CD4-positive, alpha-beta T cell treated with Interleukin-15 for 1 hour (primary cell): ENCODE measurements around the gene SNCB.
"Not testable (repeated sequence)": the region's sequence is repeated elsewhere in the genome, so short reads cannot be mapped to it uniquely, and the experiment has no call there.

Experiments used
- DNase-seq: peaks from one replicate; pipeline ENCODE4 v3.0.0-alpha.2; 2020

SNCB gene

GRCh38 chr5:176596689-176597416 is 33.5 kb downstream of the SNCB start:
- DNase-seq, result peak; percentile 74

DNA sequence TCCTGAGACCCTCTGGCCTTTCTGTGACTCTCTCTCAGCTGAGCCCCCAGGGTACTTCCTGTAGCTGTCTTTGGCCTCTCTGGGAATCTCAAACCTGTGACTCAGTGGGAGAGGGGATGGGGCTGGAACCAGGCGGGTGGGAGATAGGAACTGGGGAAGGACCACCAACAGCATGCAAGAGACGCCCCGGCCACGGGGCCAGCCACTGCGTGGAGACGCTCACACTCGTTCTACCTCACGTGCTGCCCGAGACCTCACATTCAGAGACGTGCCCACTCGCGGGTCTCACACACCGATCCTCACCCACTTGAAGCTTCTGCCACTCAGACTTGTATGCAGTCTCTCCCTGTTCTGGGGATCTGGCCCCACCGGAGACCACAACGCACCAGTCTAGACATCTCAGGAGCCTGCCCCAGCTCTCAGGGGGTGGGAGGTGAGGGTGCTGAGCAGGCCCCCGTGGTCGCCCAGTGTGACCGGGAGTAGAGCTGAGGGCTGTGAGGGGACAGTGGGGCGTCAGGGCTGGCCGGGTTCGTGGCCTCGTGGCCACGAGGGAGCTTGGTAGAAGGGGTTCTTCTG is 34.2 kb downstream of the SNCB start:
- DNase-seq, result no peak

- no peak for DNase-seq
These were observed 34.9 kb downstream of the SNCB start for GRCh38 chr5:176595386-176595943.

GRCh38 chr5:176594554-176594953 is 35.8 kb downstream of the SNCB start:
- no peak for DNase-seq

GRCh38 chr5:176593273-176593869 is 37.0 kb downstream of the SNCB start:
- no peak for DNase-seq

GRCh38 chr5:176592573-176592972 is 37.8 kb downstream of the SNCB start:
- no peak for DNase-seq

GRCh38 chr5:176591667-176592066 is 38.7 kb downstream of the SNCB start:
- not testable (repeated sequence) for DNase-seq

GRCh38 chr5:176590035-176590717 is 40.2 kb downstream of the SNCB start:
- no peak for DNase-seq

DNA sequence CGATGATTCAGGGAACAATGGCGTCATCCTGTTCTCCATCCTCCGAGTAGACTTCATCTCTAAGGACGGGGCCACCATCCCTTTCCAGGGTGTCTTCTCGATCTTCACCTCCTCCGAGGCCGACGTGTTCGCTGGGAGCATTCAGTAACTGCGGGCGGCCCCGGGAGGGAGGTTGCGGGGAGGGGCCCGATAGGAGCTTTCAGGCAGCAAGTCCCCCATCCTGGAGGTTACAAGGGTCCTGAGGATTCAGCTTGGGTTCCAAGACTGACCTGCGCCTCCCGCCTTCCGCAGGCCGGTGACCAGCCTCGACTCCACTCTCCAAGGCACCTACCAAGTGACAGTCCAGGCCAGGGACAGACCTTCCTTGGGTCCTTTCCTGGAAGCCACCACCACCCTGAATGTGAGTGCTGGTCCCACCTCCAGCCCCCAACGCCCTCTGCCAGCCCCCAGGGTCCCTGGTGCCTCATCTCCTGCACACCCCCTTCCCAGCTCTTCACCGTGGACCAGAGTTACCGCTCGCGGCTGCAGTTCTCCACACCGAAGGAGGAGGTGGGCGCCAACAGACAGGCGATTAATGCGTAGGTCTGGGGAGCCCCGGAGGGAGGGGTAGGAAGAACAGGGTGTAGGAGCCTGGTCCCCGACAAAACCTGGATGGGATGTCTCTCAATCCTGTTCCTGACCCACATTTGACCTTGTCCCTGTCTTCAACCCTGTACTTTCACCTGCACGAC is 41.1 kb downstream of the SNCB start:
- DNase-seq, result no peak

DNA sequence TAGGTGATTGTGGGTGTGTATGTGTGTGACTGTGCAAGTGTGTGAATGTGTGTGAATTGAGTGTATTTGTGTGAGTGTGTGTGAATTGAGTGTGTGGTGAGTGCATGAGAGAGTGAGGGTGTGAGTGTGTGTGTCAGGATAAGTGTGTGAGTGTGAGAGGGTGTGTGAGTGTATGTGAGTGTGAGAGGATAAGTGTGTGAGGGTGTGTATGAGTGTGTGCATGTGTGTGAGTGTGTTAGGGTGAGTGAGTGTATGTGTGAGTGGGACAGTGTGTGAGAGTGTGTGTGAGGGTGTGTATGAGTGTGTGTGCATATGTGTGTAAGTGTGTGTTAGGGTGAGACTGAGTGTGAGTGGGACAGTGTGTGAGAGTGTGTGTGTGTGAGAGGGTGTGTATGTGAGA is 42.0 kb downstream of the SNCB start:
- no peak for DNase-seq

GRCh38 chr5:176587398-176587797 is 42.9 kb downstream of the SNCB start:
- no peak for DNase-seq

DNA sequence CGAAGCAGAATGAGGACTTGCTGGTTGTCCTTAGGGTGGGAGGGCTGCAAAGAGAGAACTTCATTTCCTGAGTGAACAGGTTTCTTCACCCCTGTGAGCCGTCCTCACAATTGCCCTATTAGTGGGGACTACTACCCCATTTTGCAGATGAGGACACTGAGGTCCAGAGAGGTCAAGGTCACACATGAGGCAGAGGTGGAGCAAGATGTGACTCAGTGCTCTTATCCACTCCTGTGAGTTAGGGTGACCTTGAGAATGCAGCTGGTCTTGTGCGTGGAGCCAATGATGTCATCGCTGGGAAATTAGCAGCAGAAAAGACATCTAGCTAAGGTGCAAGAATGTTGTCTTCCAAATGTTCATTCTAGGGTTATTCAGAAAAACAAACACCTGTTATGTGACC is 47.3 kb downstream of the SNCB start:
- DNase-seq, result no peak

- no peak for DNase-seq
These were observed 49.0 kb downstream of the SNCB start for GRCh38 chr5:176581361-176581760.

GRCh38 chr5:176579323-176579722 is 51.0 kb downstream of the SNCB start:
- DNase-seq, result no peak

DNA sequence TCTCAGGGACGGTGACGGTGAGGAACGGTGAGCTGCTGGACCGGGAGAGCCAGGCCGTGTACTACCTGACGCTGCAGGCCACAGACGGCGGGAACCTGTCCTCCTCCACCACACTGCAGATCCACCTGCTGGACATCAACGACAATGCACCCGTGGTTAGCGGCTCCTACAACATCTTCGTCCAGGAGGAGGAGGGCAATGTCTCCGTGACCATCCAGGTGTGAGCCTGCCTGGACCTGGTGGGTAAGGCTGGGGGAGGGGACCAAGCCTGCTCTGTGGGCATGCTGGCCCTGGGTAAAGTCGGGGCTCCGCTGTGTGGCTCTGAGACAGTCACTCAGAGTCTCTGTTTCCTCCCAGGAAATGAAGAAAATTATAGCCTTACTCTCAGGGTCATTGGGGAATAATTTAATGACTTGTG is 51.9 kb downstream of the SNCB start:
- DNase-seq, result peak; percentile 42

GRCh38 chr5:176577312-176578176 is 52.8 kb downstream of the SNCB start:
- DNase-seq, result no peak

DNA sequence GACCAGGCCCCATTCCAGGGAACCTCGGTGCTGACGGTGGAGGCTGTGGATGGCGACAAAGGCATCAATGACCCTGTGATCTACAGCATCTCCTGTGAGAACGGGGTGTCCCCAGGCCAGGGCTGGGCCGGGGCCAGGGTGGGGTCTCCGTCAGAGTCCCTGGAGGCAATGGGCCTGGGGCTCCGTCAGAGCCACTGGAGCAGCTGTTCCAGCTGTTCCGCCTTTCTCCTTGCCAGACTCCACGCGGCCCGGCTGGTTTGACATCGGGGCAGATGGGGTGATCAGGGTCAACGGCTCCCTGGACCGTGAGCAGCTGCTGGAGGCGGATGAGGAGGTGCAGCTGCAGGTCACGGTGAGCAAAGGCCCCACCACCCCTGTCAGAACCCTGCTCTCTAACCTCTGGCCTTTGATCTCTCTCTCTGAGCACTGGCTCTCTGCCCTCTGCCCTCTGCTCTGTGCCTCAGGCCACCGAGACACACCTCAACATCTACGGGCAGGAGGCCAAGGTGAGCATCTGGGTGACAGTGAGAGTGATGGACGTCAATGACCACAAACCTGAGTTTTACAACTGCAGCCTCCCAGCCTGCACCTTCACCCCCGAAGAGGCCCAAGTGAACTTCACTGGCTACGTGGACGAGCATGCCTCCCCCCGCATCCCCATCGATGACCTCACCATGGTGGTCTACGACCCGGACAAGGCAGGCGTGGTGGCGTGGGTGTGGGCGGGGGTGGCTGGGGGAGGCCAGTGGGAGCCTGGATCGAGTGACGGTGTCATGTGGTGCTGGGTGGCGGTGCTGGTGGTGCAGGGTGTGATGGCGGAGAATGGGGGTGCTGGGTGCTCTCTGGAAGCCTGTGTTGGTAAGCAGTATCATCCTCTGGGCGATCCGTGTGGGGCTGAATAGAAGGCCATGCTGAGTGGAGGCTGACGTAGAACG is 54.6 kb downstream of the SNCB start:
- DNase-seq, result no peak

DNA sequence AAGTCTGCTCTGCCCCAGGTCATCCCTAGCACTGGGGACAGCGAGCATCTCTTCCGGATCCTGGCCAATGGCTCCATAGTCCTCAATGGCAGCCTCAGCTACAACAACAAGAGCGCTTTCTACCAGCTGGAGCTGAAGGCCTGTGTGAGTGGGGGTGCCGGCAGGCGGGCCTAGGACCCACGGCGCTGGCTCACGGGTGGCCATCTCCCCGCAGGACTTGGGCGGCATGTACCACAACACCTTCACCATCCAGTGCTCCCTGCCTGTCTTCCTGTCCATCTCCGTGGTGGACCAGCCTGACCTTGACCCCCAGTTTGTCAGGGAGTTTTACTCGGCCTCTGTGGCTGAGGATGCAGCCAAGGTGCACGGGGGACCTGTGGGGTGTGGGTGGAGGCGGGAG is 55.3 kb downstream of the SNCB start:
- DNase-seq, result no peak

DNA sequence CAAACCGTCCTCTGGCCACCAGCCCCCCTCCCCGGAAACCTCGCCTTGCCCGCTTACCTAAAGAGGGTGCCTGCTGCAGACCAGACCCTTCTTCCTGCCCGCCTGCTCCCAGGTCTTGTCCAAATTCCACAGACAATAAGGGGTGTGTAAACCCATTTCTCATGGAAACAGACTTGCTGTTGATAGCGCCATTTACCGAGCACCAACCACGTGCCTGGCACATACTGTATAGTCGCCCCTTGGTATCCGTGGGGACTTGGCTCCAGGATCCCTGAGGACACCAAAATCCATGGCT is 56.1 kb downstream of the SNCB start:
- no peak for DNase-seq

GRCh38 chr5:176573564-176574296 is 56.6 kb downstream of the SNCB start:
- peak; percentile 67 for DNase-seq
